ENCODE data around the gene CMTM6.
"Not testable (repeated sequence)": the region's sequence is repeated elsewhere in the genome, so short reads cannot be mapped to it uniquely, and the experiment has no call there.

Gene CMTM6

DNA sequence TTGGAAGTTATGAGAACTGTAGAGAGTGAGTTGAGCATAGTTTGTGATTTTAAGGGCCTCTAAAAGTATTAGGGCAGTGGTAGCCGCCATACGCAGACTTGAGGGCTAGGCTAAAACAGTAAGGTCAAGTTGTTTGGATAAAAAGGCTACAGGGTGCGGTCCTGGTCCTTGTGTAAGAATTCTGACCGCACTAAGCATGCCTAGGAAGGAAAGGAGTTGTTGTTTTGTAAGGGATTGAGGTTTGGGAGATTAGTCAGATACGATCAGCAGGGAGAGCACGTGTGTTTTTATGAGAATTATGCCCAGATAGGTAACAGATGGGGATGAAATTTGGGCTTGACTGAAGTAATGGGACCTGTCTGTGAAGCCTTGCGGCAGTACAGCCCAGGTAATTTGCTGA is 39.2 kb downstream of the CMTM6 start:
- DNase-seq: not testable (repeated sequence)

DNA sequence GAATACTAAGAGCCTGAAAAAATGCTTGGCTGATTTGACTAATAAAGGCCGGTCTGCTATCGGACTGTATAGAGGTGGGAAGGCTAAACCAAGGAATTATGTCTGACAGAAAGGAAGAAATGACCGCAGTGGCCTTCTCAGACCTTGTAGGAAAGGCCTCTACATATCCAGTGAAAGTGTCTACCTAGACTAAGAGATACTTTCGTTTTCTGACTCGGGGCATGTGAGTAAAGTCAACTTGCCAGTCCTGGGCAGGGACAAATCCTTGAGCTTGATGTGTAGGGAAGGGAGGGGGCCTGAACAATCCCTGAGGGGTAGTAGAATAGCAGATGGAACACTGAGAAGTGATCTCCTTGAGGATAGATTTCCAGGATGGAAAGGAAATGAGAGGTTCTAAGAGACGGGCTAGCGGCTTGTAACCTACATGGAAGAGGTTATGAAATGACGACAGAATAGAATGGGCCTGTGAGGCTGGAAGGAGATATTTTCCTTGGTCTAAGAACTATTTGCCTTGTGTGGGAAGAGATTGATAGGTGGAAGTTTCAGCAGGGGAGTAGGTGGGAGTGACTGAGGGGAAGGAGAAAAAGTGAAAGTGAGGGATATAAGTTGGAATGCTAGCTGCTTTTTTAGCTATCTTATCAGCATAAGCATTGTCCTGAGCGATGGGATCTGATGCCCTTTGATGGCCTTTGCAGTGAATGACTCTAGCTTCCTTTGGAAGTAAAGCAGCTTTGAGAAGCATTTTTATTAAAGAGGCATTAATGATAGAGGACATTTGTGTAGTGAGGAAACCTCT is 40.3 kb downstream of the CMTM6 start:
- DNase-seq: not testable (repeated sequence)

DNA sequence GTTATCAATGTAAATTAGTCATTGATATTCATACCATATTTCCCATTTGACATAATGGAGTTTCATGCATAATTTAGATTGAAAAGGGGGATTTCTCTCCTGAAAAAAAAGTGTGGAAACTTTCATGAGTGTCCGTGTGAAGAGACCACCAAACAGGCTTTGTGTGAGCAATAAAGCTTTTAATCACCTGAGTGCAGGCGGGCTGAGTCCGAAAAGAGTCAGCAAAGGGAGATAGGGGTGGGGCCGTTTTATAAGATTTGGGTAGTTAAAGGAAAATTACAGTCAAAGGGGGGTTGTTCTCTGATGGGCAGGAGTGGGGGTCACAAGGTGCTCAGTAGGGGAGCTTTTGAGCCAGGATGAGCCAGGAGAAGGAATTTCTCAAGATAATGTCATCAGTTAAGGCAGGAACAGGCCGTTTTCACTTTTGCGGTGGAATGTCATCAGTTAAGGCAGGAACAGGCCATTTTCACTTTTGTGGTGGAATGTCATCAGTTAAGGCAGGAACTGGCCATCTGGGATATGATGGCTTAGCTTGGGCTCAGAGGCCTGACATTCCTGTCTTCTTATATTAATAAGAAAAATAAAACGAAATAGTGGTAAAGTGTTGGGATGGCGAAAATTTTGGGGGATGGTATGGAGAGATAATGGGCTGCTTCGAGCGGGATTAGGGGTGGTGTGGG is 41.7 kb downstream of the CMTM6 start:
- not testable (repeated sequence) for DNase-seq

DNA sequence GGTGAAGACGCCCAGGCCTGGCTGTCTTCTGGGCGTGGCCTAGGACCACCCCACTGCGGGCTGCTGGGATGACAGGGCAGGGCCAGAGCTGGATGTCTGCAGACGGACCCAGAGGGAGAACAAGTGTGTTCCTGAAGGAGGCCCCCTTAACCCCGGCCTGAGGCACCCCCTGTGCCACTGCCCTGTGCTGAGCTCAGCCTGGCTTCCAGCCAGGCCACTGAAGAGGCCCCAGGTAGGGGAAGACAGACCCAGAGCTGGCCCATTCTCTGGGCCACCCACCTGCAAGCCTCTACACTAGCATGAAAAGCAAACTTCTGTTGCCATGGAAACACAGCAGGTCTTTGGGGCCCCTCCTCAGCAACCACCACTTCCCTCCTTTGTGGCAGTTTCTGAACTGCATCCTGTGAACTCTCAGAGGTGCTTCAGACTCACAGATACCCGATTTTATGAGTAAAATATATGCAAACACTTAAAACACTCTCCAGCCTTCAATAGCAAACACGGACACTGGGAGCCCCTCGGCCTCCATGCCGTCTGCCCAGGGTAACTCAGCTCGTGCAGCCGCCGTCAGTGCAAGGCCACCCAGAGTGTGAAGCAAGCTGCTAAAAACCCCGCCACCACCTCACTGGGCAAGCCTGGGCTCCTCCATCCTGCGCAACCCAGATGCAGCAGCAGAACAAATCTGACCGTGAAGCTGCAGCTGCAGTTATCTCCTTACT is 42.5 kb downstream of the CMTM6 start:
- DNase-seq: peak; percentile 74

DNA sequence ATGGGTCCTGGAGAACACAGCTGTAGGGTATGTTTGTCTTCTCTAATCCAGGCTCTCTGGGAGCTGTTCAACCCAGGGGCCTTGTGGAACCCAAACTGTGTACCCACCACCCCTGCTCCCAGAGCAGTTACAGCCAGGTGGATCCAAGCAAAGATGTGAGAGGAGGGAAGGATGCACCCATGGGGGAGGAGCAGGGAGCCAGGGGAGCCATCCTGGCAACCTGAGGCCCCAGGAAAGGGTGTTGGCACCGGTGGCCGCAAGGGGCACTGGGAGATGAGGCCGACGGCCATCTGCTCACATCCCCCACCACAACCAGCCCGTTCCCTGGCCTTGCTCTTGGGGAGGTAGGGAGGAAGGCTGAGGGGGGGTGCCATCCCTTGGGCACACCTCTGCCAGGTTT is 43.2 kb downstream of the CMTM6 start:
- DNase-seq: no peak

DNA sequence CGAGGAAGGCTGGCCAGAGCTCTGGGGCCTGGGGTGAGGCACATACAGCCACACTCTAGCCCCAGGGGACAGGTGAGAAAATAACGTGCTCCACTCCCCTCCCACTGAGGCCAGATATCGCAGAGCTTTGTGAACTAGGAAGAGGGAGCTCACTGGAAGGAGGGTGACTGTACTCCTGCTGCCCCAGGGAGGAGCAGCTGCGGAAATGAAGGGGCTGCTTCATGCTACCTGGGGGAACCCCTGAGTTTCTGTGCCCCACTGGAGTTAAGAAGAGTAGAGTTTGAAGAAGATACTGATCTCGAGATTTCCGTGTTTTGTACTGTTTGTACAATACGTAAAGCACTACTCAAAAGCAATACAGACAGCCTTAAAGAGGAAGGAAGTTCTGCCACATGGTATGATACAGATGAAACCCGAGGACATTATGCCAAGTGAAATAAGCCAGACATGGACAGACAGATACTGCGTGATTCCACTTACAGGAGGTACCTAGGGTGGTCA is 44.6 kb downstream of the CMTM6 start:
- DNase-seq: peak; percentile 82

DNA sequence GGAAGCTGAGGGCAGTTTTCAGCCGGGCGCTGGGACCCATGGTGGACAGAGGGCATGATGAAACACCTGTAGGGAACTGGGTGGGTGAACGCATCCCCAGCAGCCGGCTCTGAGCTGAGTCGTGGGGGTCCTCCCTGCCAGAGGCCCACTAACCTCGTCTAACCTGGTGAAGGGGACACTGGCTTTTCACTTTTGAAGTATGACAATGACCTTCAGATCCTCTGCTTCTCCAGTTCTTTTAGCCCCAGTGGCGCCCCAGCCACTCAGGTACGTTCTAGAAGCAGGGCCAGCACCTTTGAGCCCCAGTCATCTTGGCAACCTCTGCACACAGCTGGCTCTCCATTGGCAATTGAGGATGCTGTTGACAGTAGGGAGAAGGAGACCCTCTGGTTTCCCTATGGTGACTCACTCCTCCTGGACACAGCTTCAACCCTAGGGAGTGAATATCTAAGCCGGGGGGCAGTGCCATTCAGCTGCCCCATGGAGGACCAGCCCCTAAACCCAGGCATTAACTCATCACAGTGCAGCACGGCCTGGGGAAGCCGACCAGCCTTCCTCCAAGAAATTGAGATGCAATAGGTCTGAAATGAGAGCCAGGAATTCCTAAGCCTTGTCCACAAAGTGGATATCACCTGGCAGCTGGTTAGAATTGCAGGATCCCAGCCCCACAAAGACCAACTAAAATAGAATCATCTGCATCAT is 46.1 kb downstream of the CMTM6 start:
- DNase-seq: no peak

DNA sequence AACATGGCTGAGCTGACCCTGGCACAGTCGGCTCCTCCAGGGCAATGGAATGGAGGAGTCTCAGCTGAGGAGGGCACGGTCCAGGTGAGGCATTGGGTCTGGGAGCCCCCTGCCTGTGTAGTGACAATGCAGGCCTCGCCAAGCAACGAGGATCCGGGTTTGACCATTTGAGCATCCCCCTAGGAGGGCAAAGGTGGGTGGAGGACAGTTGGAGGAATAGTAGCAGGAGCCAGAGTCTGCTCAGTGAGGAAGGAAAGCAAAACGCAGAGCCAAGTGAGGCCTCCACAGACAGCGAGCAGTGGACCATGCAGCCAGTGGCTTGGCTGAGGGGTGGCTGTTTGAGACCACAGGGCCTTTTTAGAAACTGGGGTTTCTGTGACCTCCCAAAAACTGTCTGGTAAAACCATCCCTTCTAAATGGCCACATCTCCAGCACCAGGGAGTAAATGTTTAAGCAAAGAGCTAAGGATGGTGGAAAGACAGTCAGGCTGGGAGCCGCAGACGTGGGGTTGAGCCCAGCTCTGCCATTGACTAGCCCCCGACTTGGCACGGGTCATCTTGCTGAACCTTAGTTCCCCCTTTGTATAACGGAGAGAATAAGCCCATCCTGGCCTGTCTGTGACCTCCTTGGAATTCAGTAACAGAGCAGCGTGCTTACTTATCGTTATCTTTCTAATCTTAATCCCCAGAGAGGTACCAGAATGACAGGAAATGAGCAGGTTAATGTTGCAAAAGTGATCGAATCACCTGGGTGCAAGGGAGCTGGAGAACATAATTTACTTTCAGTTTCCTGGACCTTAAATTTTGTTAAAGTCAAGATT is 46.8 kb downstream of the CMTM6 start:
- no peak for DNase-seq

DNA sequence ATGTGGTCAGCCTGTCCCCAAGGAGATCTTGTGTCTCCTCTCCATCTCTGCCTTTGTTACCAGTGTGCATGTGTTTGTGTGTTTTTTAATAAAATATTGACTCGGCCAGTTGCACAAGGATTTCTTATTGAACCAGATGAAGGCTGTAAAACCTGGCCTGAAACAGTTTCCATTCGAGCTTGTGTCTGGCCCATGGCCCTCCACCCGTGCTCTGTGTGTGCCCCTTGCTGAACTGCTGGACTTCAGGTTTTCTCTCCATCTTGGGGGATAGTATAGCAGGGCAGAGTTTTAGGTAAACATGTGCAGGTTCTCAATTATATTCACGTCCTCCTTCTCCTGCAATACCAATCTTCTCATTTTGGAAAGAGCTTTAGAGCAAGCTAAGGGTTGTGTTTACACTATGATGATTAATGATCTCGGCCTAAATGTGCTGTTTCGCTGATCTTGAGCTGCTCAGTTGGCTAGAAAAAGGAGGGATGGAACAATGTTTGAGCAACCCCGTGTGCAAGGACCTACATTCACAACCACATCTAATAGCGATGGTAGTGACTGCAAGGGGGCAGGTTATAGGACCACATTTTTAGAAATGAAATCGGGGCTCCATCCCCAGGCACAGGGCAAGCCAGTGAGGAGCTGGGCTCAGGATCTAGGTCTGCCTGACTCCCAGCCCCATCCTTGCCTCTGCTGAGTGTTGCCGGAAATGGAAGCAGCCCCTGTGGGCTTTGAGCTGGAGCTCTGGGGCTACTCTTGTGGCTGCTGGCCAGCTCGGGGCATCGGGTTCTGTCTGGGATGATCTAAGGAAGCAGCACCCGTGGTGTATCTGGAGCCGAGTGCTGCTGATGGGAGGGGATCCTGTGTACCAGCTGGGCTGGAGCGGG is 47.7 kb downstream of the CMTM6 start:
- DNase-seq: no peak

DNA sequence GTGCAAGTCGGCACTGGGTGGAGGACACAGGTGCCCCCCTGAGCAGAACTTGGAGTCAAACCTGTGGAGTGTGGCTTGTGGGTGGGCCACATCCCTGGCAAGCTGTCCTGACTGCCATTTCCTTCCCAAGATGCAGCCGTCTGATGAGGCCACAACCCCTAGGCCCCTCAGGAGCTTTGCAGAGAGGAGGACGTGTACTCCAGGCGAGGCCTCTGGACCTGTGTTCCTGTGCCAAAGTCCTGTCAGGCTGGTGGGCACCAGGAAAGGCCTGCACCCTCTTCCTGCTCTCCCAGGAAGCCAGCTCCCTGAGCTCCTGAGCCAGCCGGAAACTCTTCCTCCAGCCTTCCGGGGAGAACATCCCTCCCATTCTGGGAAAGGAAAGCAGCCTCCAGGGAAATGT is 48.5 kb downstream of the CMTM6 start:
- no peak for DNase-seq

DNA sequence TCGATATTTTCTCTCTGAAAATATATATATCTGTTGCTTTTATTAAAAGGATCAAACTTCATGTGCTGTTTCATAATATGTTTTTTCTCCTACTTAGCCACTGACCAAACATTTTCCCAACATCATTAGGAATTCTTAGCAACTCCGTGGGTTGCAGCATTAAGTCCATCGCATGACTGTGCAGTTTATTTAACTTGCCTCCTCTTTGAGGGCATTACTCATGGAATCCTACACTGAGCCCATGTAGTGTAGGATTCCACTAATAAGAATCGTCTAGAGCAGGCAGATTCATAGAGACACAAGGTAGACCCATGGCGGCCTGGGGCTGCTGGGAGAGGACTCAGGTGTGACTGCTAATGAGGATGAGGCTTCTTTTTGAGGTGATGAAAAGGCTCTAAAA is 49.3 kb downstream of the CMTM6 start:
- no peak for DNase-seq

DNA sequence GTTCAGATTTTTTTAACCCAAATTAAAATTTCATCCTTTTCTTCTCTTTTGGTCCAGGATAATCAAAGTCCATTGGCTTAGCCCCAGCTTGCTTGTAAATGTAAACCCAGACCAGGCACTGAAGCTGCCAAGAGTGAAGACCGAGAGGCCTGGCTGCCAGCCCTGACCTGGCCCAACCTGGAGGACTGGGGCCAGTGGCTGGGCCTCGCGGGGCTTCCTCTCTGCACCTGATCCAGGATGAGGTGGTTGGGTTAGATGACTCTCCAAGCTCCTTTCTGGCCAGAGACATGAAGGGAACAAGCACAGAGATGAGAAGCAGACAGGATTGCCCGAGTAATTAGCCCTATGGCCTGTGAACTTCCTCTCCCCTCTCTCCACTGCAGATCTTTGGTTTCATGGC is 50.6 kb downstream of the CMTM6 start:
- no peak for DNase-seq

DNA sequence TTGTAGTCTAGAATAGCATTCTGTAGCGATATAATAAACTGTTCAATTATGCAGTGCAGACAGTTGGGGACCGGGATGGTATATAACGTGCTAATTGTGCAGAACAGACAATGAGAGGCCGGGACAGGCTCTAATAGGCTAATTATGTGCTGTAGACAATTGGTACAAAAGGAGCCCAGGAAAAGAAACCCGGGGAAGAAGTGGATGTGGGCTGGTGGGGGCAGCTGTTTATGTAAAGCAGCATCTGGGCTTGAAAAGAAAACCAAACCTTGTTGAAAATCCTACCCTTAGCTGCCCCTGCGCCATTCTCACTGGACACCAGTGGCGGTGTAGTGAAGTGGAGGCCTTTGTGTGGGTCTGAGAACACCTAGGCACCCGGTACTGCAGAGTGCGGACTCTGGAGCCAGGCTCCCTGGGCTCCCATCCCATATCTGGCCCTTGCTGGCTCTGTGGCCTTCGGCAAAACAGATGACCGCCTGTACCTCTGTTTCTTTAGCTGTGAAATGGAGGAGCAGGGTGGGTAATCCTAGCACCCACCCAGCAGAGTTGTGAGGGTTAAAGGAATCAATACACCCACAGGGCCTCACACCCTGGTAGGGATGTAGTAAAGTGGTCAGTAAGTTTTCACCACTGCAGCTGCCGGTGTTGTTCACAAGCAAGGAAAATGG is 51.5 kb downstream of the CMTM6 start:
- DNase-seq: no peak

DNA sequence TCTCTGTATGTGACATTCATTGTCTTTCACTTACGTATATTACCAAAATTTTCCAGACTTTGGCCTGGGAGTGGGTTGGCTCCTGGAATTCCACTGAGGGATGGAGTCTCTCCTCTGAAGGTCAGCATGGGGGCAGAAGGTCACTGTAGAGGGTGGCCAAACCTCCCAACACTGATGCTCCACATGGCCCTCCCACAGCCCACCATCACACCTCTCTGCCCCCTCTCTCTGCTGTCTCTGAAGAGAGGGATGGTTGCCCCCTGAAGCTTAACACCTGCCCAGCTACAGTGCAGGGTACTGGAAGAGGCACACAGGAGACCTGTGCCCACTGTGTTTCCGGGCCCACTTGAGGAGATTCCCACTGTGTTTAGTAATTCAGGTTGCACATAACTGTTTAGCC is 52.2 kb downstream of the CMTM6 start:
- no peak for DNase-seq

DNA sequence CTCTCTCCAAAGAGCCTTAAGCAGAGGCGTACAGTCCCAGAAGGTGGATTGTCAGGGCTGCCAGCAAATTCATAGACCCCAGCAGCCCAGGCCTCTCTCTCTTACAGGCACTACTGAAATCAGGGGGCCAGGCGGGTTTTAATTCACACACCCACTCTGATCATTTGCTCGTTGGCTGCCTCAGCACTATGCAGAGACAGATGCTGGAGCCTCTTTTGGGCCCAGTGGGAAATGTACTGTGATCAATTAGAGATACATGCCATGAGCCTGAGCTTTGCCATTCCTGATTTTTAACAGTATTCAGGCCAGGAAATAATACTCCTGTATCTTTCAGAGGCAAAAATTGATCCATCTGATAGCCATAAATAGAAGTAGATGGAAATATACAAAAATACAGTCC is 53.0 kb downstream of the CMTM6 start:
- DNase-seq: no peak

DNA sequence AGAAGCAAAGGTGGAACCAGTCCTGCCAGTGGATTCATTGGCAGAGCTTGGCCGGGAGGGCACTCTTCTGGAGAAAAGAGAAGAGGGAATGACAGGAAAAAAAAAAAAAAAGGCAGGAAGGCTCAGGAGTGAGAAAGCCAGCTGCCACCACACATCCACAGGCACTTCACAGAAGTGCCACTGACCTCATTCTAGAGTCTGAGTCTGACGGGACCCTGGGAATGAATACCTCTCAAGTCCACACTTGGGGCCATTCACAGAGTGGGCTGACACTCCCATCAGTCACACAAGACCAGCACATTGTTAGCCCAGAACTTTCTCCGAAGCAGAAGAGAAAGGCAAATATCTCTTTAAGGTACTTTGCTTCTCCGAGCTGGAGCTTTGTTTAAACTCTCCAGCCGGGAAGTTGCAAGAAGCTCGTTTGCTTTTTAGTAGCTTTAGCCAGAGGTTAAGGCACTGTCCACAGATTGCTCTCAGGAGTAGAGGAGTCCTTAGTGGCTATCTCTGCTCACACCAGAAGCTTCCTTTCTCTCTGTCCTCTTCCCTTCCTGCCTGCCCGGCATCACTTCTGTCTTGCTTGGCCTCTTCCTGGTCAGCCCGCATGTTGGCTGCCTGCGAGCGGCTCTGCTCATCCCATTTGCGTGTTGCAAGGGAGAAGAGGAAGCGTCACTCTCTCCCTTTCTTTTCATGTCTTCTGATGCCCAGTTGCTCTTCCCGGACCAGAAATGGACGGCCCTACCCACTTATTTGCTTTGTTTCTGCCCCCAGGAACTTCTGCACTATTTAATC is 53.8 kb downstream of the CMTM6 start:
- DNase-seq: no peak

DNA sequence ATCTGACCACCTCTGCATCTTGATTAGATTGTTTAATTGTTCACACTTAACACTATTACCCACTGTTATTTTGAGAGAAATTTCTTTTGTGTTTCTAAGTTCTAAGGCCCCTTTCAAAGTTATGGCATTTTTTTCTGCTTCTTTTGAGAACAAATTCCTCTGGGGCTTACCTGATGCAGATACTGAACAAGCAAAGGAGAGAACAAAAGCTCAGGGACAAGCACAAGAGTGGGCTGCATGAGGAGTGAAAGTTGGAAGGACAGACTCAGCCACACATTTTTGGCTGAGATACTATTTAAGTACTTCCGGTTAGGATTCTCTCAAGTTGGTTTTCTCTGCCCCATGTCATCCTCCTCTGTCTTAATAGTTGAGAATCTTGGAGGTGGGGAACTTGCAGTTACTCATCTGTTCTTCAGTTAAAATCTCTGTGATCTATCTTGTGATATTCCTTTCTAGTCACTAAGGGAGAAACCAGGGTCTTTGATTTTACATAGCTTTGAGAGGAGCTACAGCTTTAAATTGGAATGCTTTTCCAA is 54.7 kb downstream of the CMTM6 start:
- no peak for DNase-seq

DNA sequence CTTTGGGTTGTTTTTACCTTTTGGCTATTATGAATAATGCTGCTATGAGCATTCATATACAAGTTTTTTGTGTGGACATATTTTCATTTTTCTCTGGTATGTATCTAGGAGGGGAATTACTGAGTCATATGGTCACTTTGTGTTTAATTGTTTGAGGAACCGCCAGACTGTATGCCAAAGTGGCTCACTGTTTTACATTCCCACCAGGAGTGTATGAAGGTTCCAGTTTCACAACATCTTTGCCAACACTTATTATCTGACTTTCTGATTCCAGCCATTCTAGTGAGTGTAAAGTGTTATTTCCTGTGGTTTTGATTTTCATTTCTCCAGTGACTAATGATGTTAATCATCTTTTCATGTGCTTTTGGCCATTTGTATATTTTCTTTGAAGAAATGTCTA is 59.2 kb downstream of the CMTM6 start:
- DNase-seq: no peak

DNA sequence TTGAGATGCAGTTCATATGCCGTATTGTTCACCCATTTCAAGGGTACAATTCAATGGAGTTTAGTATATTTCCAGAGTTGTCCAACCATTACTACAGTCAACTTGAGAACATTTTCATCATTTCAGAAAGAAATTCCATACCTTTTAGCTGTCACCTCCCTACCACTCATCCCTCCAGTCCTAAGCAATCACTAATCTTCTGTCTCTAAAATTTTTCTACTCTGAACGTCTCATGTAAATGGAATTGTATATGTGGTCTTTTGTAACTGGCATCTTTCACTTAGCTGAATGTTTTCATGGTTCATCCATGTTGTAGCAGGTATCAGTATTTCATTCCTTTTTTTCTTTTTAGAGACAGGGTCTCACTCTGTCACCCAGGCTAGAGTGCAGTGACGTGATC is 59.9 kb downstream of the CMTM6 start:
- DNase-seq: no peak

Data from hematopoietic multipotent progenitor cell treated with erythropoietin and hydrocortisone succinate and interleukin-3 and kit ligand, for 4 days (in vitro differentiated cells).